Stimulated activated CD4-positive, alpha-beta T cell treated with anti-CD3 and anti-CD28 coated beads, Interleukin-4, amount 100 ng/mL, for 1 hour (primary cell): Measurements from ENCODE around the gene GRIN3B.

Source experiments
- DNase-seq: peaks from one replicate; pipeline ENCODE4 v3.0.0-alpha.2; 2020

Gene GRIN3B

GRCh38 chr19:1046117-1046626, 46.0 kb downstream of the GRIN3B start:
- no peak for DNase-seq

- no peak for DNase-seq
Measured at GRCh38 chr19:1046836-1047695, 46.8 kb downstream of the GRIN3B start.

- no peak for DNase-seq
Measured at GRCh38 chr19:1047696-1048147, 47.5 kb downstream of the GRIN3B start.

- DNase-seq = no peak
Measured at GRCh38 chr19:1049106-1049505, 48.9 kb downstream of the GRIN3B start.

GRCh38 chr19:1049800-1050199, 49.6 kb downstream of the GRIN3B start:
- no peak for DNase-seq

- DNase-seq = no peak
Measured at GRCh38 chr19:1050989-1051788, 51.0 kb downstream of the GRIN3B start.

- no peak for DNase-seq
Measured at GRCh38 chr19:1051791-1052190, 51.6 kb downstream of the GRIN3B start.

GRCh38 chr19:1052349-1052975, 52.2 kb downstream of the GRIN3B start:
- DNase-seq = no peak

- no peak for DNase-seq
Measured at GRCh38 chr19:1053176-1054101, 53.2 kb downstream of the GRIN3B start.

GRCh38 chr19:1054102-1055027, 54.1 kb downstream of the GRIN3B start:
- DNase-seq = no peak

GRCh38 chr19:1055028-1055425, 54.8 kb downstream of the GRIN3B start:
- DNase-seq = no peak

- DNase-seq = no peak
Measured at GRCh38 chr19:1055886-1056620, 55.8 kb downstream of the GRIN3B start.

GRCh38 chr19:1057176-1057855, 57.1 kb downstream of the GRIN3B start:
- DNase-seq = peak; percentile 44

GRCh38 chr19:1058112-1058511, 57.9 kb downstream of the GRIN3B start:
- no peak for DNase-seq
